Pancreas (tissue), 10 donors: Measurements from ENCODE around the gene PCDHGA2. TPM values are rescaled to one million over a fixed set of nuclear protein-coding genes. Genes with fewer than 3 reads are reported as not detected.
"Not testable (repeated sequence)": the region's sequence is repeated elsewhere in the genome, so short reads cannot be mapped to it uniquely, and the experiment has no call there.

Experiments used
- ATAC-seq, 4 donors: fragments of 200-7000 bp; cut with Tn5 transposase; one replicate each; pipeline versions ENCODE4 v1.8.0 to v1.9.1; 2020; ENCODE audit warnings: mild to moderate bottlenecking in 4 of 4, moderate library complexity in 4 of 4
- DNase-seq, 6 donors: peaks; one replicate each; pipeline ENCODE4 v3.0.0-alpha.2; 2020
- FAIRE-seq: peaks from 2 replicates; lab custom pipeline; 2012; peaks lifted over from hg19 to GRCh38; lab: Jason Lieb, UNC
- H3K27ac ChIP-seq, 4 donors: fragments of 200-600 bp; sonication (generic); 1 replicate in 3 of 4; 2 replicates in 1 of 4; pipeline versions ENCODE4 v1.5.0 to v1.8.0; 2020
- H3K27me3 ChIP-seq, 4 donors: fragments of 200-600 bp; one replicate each; pipeline ENCODE4 v1.8.0; 2021
- H3K36me3 ChIP-seq, 3 donors: fragments of 200-600 bp; sonication (generic) in 1 of 3; one replicate each; pipeline versions ENCODE4 v1.5.0 to v1.8.0; 2020 to 2021
- H3K4me1 ChIP-seq, 3 donors: fragments of 200-600 bp; one replicate each; pipeline ENCODE4 v1.8.0; 2021
- H3K4me3 ChIP-seq, 4 donors: fragments of 200-600 bp; sonication (generic) in 2 of 4; one replicate each; pipeline versions ENCODE4 v1.5.0 to v1.8.0; 2020 to 2021
- H3K9me3 ChIP-seq, 4 donors: fragments of 200-600 bp; one replicate each; pipeline ENCODE4 v1.8.0; 2021
- CTCF ChIP-seq, 4 donors: fragments of 200-600 bp; sonication (generic) in 3 of 4; IDR thresholded peaks; one replicate each; pipeline versions ENCODE4 v1.5.0 to v1.8.0; 2021; ENCODE audit warnings: antibody characterized with exemption in 4 of 4
- WGBS, 2 donors: extraction: QIAGEN DNeasy Blood & Tissue Kit; methylation state at CpG; one replicate each; pipeline ENCODE4 v1.1.7; 2013; 5-methylcytosine and 5-hydroxymethylcytosine counted together
- intact Hi-C, 3 donors: fragments of 100-400 bp; cut with DNase I; formaldehyde crosslinking; loops; one replicate each; pipeline versions ENCODE4 v1.11.1 to v1.14.2; 2022
- polyA plus RNA-seq, 2 donors: library from polyadenylated mRNA; stranded (reverse); fragments of 200-250 nt; gene quantifications; one replicate each; pipeline ENCODE4 v1.2.3, GENCODE V29; 2013
- total RNA-seq, 6 donors: library from RNA; stranded (reverse); fragmentation: NEBNext Ultra II Directional in 4 of 6; extraction: Animal tissue kit (Norgen Biotek cat#: 25700) in 4 of 6; gene quantifications; one replicate each; pipeline versions ENCODE4 v1.2.1 to v1.2.4, GENCODE V29; 2021 to 2023
- donor health status: healthy with polysubstance abuse.
- donor health status: DM: no; HTN: no; CAD: no; lungs with moderate emphysema.
- donor health status: DM: no; HTN: no; CAD: no.
- donor health status: control.
- donor health status: control.
- donor health status: Bipolar disorder and iron deficiency.
- donor health status: DM: yes; HTN: yes; CAD: no.
- donor health status: DM: no; HTN: no; CAD: no.
- donor health status: DM: no; HTN: no; CAD: no.
- donor health status: DM: yes; HTN: yes; CAD: no.

Gene PCDHGA2
- total and polyA plus RNA-seq, 8 donors = 0.46 to 2.1 (median 1.3) TPM

- Histone ChIP-seq H3K27ac (no peak overlapping the region), H3K9me3 (peaks cover 0 to 27% (median 4%) of the 10 kb centered on the region in 4 donors), H3K27me3 (no peaks in the 10 kb centered on the region), H3K4me1 (no peaks in the 10 kb centered on the region), H3K4me3 (no peak overlapping the region), H3K36me3 (no peaks in the 10 kb centered on the region)
- WGBS, 2 donors = 24% methylated on average over 67 to 69 of the region's 69 CpGs
- ATAC-seq (no peak), FAIRE-seq (no peak), DNase-seq (no peak)
- no peak for TF ChIP-seq CTCF (IDR thresholded peaks at IDR 0.05)
- intact Hi-C loops = no loop called here
Measured at GRCh38 chr5:141371572-141372475, 33.3 kb downstream of the PCDHGA2 start.

- 14 to 15% methylated on average over 27 of the region's 27 CpGs for WGBS, 2 donors
- Histone ChIP-seq H3K4me3 (no peak within 1 kb of the TSS), H3K27me3 (no peaks in the 10 kb centered on the region), H3K27ac (no peak within 1 kb of the TSS), H3K4me1 (no peaks in the 10 kb centered on the region), H3K9me3 (peaks cover 0 to 27% (median 2%) of the 10 kb centered on the region in 4 donors), H3K36me3 (no peaks in the 10 kb centered on the region)
- ATAC-seq = peak in 1 of 4 donors; percentile 38
- TF ChIP-seq CTCF (IDR thresholded peaks at IDR 0.05) = peak in 1 of 4 donors; percentile 7
- DNase-seq = no peak
- intact Hi-C loops = no loop called here
- no peak for FAIRE-seq
Measured at GRCh38 chr5:141373673-141374317, 35.2 kb downstream of the PCDHGA2 start, which contains the start of gene PCDHGA6. Gene PCDHGA6, plus strand, starts transcription at chr5:141373891. Its CDS starts 193 bp downstream, at chr5:141374084.

DNA sequence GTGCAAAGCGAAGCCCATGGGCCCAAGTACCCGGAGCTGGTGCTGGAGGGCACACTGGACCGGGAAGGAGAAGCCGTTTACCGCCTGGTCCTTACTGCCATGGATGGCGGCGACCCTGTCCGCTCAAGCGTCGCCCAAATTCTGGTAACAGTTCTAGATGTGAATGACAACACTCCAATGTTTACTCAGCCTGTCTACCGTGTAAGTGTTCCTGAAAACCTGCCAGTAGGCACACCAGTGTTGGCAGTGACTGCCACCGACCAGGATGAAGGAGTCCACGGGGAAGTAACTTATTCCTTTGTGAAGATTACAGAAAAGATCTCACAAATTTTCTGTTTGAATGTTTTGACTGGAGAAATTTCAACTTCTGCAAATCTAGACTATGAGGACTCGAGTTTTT is 36.1 kb downstream of the PCDHGA2 start:
- no peak for TF ChIP-seq CTCF (IDR thresholded peaks at IDR 0.05)
- DNase-seq (no peak), ATAC-seq (no peak), FAIRE-seq (no peak)
- no peak overlapping the region for H3K4me3 ChIP-seq
- no peaks in the 10 kb centered on the region for H3K4me1 ChIP-seq
- intact Hi-C loops = no loop called here
- no peaks in the 10 kb centered on the region for H3K27me3 ChIP-seq
- peaks cover 0 to 27% (median 2%) of the 10 kb centered on the region in 4 donors for H3K9me3 ChIP-seq
- 45 to 52% methylated on average over 14 of the region's 14 CpGs for WGBS, 2 donors
- H3K27ac ChIP-seq = no peak overlapping the region
- no peaks in the 10 kb centered on the region for H3K36me3 ChIP-seq

DNA sequence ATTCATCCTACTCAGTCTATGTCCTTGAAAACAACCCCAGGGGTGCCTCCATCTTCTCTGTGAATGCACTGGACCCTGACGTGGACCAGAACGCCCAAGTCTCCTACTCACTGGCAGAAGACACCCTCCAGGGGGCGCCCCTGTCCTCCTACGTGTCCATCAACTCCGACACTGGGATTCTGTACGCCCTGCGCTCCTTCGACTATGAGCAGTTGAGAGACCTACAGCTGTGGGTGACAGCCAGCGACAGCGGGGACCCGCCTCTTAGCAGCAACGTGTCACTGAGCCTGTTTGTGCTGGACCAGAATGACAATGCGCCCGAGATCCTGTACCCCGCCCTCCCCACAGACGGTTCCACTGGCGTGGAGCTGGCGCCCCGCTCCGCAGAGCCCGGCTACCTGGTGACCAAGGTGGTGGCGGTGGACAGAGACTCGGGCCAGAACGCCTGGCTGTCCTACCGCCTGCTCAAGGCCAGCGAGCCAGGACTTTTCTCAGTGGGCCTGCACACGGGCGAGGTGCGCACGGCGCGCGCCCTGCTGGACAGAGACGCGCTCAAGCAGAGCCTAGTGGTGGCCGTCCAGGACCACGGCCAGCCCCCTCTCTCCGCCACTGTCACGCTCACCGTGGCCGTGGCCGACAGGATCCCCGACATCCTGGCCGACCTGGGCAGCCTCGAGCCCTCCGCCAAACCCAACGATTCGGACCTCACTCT is 37.0 kb downstream of the PCDHGA2 start:
- H3K4me3 ChIP-seq, FAIRE-seq, H3K27me3 ChIP-seq, H3K4me1 ChIP-seq, ATAC-seq, DNase-seq, H3K27ac ChIP-seq, H3K36me3 ChIP-seq, intact Hi-C loops: not testable (repeated sequence)
- peaks cover 0 to 26% (median 2%) of the 10 kb centered on the region in 4 donors for H3K9me3 ChIP-seq
- 25 to 41% methylated on average over 24 to 42 of the region's 48 CpGs for WGBS, 2 donors
